HepG2 (cell line): ENCODE data around the gene FAM78A. TPM values are rescaled to one million over a fixed set of nuclear protein-coding genes. Genes with fewer than 3 reads are reported as not detected.

Experiments
- CBX1 ChIP-seq: IDR thresholded peaks from one replicate; pipeline ENCODE4 v1.6.1; 2016; ENCODE audit warnings: antibody characterized with exemption, low read depth
- ETV5 ChIP-seq: IDR thresholded peaks from 2 replicates; pipeline ENCODE4 v1.6.1; 2018; ENCODE audit warnings: missing biosample characterization, missing genetic modification reagents, inconsistent platforms, borderline replicate concordance
- HNRNPH1 ChIP-seq: fragments of 200-400 bp; formaldehyde crosslinking; optimal IDR thresholded peaks from 2 replicates; pipeline ENCODE3; 2017; ENCODE audit warnings: mild to moderate bottlenecking, low read depth, low read length
- HNRNPL ChIP-seq: fragments of 200-400 bp; formaldehyde crosslinking; IDR thresholded peaks from 2 replicates; pipeline ENCODE4 v1.6.1; 2017; ENCODE audit warnings: mild to moderate bottlenecking, low read depth, low read length
- HOXA3 ChIP-seq: sonication (generic); formaldehyde crosslinking; IDR thresholded peaks from 2 replicates; pipeline ENCODE4 v1.5.0; 2020; ENCODE audit warnings: missing genetic modification reagents
- NFE2L1 ChIP-seq: sonication (generic); formaldehyde crosslinking; IDR thresholded peaks from 2 replicates; pipeline ENCODE4 v1.4.0; 2020; ENCODE audit warnings: missing genetic modification reagents, mild to moderate bottlenecking, borderline replicate concordance
- NR1H2 ChIP-seq: sonication (generic); formaldehyde crosslinking; IDR thresholded peaks from 2 replicates; pipeline ENCODE4 v1.8.1; 2022; ENCODE audit warnings: low read depth, missing genetic modification reagents, borderline replicate concordance
- NR2F2 ChIP-seq: IDR thresholded peaks from 2 replicates; pipeline ENCODE4 v1.6.1; 2012; ENCODE audit warnings: low read depth, inconsistent platforms, borderline replicate concordance
- PHF21A ChIP-seq: sonication (generic); formaldehyde crosslinking; IDR thresholded peaks from 2 replicates; pipeline ENCODE4 v1.5.0; 2020; ENCODE audit warnings: mild to moderate bottlenecking, missing genetic modification reagents
- POLR2G ChIP-seq: fragments of 200-400 bp; formaldehyde crosslinking; IDR thresholded peaks from 2 replicates; pipeline ENCODE4 v1.6.1; 2018; ENCODE audit warnings: mild to moderate bottlenecking, low read depth, low read length, moderate library complexity
- SIN3B ChIP-seq: fragments of 150-350 bp; IDR thresholded peaks from 2 replicates; pipeline ENCODE4 v1.6.1; 2014; ENCODE audit warnings: low read length
- XRCC5 ChIP-seq: fragments of 200-400 bp; formaldehyde crosslinking; optimal IDR thresholded peaks from 2 replicates; pipeline ENCODE3; 2017; ENCODE audit warnings: mild to moderate bottlenecking, low read length
- ZNF501 ChIP-seq: sonication (generic); formaldehyde crosslinking; IDR thresholded peaks from 2 replicates; pipeline ENCODE4 v1.5.1; 2020; ENCODE audit warnings: mild to moderate bottlenecking, moderate library complexity, missing genetic modification reagents
- ZNF547 ChIP-seq: sonication (generic); formaldehyde crosslinking; IDR thresholded peaks from 2 replicates; pipeline ENCODE4 v1.5.1; 2020; ENCODE audit warnings: mild to moderate bottlenecking, missing genetic modification reagents
- polyA plus RNA-seq, 8 experiments: library from polyadenylated mRNA; depleted of rRNA in 3 of 8; stranded (reverse) in 7 of 8; unstranded in 1 of 8; fragments of >200 nt; fragmentation: Illumina TruSeq in 4 of 8; extraction: Trizol in 4 of 8; gene quantifications; 2 replicates each; pipeline versions ENCODE4 v1.2.1 to v1.2.3, GENCODE V29; 2011 to 2016; ENCODE audit warnings: low read depth in 4 of 8, missing spikeins in 1 of 8, mixed read lengths in 1 of 8; ENCODE audit not compliant: insufficient read depth in 1 of 8
- total RNA-seq, 5 experiments: library from RNA; depleted of rRNA; stranded (reverse); fragments of >200 nt; fragmentation: Illumina TruSeq; extraction: Trizol; gene quantifications; 2 replicates each; pipeline ENCODE4 v1.2.3, GENCODE V29; 2016; ENCODE audit warnings: low read depth in 1 of 5
- TF ChIP-seq, protein P1 (sequence below): sonication (generic); formaldehyde crosslinking; IDR thresholded peaks from 2 replicates; pipeline ENCODE4 v1.4.0; 2020; ENCODE audit warnings: mild to moderate bottlenecking, missing genetic modification reagents
- TF ChIP-seq, protein P2 (sequence below), 2 experiments: sonication (generic) in 1 of 2; formaldehyde crosslinking in 1 of 2; IDR thresholded peaks; 2 replicates each; pipeline versions ENCODE4 v1.4.0 to v1.6.1; 2018 to 2020; ENCODE audit warnings: missing genetic modification reagents in 2 of 2, borderline replicate concordance in 1 of 2, low read depth in 1 of 2, mild to moderate bottlenecking in 1 of 2, missing biosample characterization in 1 of 2
- TF ChIP-seq, protein P3 (sequence below): sonication (generic); formaldehyde crosslinking; IDR thresholded peaks from 2 replicates; pipeline ENCODE4 v1.5.1; 2020; ENCODE audit warnings: missing genetic modification reagents, mild to moderate bottlenecking, borderline replicate concordance
- TF ChIP-seq, protein P4 (sequence below): IDR thresholded peaks from 2 replicates; pipeline ENCODE4 v1.6.1; 2012; ENCODE audit warnings: low read length, improper control_type of control experiment
- TF ChIP-seq, protein P5 (sequence below): sonication (generic); formaldehyde crosslinking; IDR thresholded peaks from 2 replicates; pipeline ENCODE4 v1.4.0; 2020; ENCODE audit warnings: missing genetic modification reagents

The FAM78A gene
- total and polyA plus RNA-seq, 2 of the 13 experiments (the other 11 are each of a cell fraction or from before 2014, with no cell fraction given) = 0.18 to 0.62 TPM

DNA sequence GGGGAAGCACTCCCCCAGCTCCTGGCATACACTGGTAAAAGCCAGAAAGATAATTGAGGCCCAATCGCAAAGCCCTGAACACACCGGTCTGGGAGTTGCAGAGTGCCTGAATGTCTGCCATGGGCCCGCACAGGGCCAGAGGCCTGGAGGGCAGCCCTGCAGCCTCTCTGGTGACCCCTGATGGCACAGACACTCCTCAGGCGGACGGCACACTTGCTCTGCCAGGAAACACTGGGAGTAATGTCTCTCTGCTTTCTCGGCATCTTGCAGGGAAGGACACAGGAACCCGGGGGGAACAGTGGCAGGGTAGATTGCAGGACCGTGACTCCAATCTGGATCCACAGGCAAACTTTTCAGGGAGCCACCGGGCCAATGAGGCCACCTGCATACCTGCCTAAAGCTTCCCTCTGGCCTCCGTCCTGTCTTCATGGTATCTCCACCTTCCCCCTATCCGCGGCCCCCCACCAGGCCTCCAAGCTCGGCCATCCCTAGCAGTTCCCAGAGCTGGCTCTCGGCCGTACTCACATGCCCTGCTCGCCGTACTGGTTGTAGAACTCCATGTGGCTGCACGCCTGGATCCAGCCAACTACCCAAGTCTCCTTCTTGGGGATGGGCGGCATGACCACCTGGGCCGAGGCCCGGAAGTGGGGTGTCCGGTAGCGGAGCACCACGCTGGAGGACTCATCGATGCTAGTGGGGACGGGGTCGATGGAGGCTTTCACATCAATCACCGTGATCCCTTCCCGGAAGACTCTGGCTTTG, 797 bp downstream of the FAM78A start (continued):
- TF ChIP-seq, protein P1, sequence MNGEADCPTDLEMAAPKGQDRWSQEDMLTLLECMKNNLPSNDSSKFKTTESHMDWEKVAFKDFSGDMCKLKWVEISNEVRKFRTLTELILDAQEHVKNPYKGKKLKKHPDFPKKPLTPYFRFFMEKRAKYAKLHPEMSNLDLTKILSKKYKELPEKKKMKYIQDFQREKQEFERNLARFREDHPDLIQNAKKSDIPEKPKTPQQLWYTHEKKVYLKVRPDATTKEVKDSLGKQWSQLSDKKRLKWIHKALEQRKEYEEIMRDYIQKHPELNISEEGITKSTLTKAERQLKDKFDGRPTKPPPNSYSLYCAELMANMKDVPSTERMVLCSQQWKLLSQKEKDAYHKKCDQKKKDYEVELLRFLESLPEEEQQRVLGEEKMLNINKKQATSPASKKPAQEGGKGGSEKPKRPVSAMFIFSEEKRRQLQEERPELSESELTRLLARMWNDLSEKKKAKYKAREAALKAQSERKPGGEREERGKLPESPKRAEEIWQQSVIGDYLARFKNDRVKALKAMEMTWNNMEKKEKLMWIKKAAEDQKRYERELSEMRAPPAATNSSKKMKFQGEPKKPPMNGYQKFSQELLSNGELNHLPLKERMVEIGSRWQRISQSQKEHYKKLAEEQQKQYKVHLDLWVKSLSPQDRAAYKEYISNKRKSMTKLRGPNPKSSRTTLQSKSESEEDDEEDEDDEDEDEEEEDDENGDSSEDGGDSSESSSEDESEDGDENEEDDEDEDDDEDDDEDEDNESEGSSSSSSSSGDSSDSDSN (CRISPR knock-in tag) = peak; percentile 45; the same call in 1 of the 2 replicates
- TF ChIP-seq NFE2L1 (CRISPR knock-in tag) (no peak), ZNF501 (CRISPR knock-in tag) (peak; percentile 34; the same call in 1 of the 2 replicates), PHF21A (CRISPR knock-in tag) (no peak), CBX1 (no peak), SIN3B (no peak), XRCC5 (peak; percentile 75), HNRNPL (0 out of 2 replicates have a peak, but pooled peaks have one; percentile 61), HNRNPH1 (no peak), ZNF547 (0 out of 2 replicates have a peak, but pooled peaks have one; percentile 14), POLR2G (no peak), NR1H2 (no peak), ETV5 (CRISPR knock-in tag) (no peak), NR2F2 (no peak), HOXA3 (no peak)
- TF ChIP-seq, protein P2, sequence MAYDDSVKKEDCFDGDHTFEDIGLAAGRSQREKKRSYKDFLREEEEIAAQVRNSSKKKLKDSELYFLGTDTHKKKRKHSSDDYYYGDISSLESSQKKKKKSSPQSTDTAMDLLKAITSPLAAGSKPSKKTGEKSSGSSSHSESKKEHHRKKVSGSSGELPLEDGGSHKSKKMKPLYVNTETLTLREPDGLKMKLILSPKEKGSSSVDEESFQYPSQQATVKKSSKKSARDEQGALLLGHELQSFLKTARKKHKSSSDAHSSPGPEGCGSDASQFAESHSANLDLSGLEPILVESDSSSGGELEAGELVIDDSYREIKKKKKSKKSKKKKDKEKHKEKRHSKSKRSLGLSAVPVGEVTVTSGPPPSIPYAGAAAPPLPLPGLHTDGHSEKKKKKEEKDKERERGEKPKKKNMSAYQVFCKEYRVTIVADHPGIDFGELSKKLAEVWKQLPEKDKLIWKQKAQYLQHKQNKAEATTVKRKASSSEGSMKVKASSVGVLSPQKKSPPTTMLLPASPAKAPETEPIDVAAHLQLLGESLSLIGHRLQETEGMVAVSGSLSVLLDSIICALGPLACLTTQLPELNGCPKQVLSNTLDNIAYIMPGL (CRISPR knock-in tag; IDR thresholded peaks at IDR 0.05; ENCODE audit: borderline replicate concordance in 1 of 2, low read depth in 1 of 2) = peak; percentile 26 to 30; a peak in 1 of 4 replicates
- TF ChIP-seq, protein P3, sequence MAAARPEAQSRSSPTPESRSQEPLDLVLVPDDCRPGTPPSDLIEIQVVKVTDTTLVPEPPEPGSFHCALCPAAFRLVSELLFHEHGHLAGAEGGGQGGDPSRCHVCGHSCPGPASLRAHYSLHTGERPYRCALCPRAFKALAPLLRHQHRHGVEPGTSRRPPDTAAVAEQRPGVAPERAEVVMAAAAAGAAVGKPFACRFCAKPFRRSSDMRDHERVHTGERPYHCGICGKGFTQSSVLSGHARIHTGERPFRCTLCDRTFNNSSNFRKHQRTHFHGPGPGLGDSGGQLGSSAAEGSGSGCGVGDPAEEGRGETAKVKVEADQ (CRISPR knock-in tag) = 0 out of 2 replicates have a peak, but pooled peaks have one; percentile 16
- TF ChIP-seq, protein P4, sequence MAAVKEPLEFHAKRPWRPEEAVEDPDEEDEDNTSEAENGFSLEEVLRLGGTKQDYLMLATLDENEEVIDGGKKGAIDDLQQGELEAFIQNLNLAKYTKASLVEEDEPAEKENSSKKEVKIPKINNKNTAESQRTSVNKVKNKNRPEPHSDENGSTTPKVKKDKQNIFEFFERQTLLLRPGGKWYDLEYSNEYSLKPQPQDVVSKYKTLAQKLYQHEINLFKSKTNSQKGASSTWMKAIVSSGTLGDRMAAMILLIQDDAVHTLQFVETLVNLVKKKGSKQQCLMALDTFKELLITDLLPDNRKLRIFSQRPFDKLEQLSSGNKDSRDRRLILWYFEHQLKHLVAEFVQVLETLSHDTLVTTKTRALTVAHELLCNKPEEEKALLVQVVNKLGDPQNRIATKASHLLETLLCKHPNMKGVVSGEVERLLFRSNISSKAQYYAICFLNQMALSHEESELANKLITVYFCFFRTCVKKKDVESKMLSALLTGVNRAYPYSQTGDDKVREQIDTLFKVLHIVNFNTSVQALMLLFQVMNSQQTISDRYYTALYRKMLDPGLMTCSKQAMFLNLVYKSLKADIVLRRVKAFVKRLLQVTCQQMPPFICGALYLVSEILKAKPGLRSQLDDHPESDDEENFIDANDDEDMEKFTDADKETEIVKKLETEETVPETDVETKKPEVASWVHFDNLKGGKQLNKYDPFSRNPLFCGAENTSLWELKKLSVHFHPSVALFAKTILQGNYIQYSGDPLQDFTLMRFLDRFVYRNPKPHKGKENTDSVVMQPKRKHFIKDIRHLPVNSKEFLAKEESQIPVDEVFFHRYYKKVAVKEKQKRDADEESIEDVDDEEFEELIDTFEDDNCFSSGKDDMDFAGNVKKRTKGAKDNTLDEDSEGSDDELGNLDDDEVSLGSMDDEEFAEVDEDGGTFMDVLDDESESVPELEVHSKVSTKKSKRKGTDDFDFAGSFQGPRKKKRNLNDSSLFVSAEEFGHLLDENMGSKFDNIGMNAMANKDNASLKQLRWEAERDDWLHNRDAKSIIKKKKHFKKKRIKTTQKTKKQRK = no peak
- TF ChIP-seq, protein P5, sequence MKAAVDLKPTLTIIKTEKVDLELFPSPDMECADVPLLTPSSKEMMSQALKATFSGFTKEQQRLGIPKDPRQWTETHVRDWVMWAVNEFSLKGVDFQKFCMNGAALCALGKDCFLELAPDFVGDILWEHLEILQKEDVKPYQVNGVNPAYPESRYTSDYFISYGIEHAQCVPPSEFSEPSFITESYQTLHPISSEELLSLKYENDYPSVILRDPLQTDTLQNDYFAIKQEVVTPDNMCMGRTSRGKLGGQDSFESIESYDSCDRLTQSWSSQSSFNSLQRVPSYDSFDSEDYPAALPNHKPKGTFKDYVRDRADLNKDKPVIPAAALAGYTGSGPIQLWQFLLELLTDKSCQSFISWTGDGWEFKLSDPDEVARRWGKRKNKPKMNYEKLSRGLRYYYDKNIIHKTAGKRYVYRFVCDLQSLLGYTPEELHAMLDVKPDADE (CRISPR knock-in tag) = no peak
